Right atrium auricular region (tissue), 2 donors: ENCODE results near the gene CCNH. TPM values are rescaled to one million over a fixed set of nuclear protein-coding genes. Genes with fewer than 3 reads are reported as not detected.

Experiments
- DNase-seq: peaks from one replicate; pipeline ENCODE4 v3.0.0-alpha.2; 2019; ENCODE audit warnings: low spot score
- H3K27ac ChIP-seq, 2 donors: fragments of 200-600 bp; sonication (generic); 1 replicate in 1 of 2; 2 replicates in 1 of 2; pipeline ENCODE4 v1.5.1; 2016 to 2019
- H3K27me3 ChIP-seq, 2 donors: fragments of 200-600 bp; sonication (generic); one replicate each; pipeline versions ENCODE4 v1.5.1 to v1.6.0; 2017 to 2019
- H3K36me3 ChIP-seq: fragments of 200-600 bp; sonication (generic); one replicate; pipeline ENCODE4 v1.5.1; 2016
- H3K4me1 ChIP-seq, 2 donors: fragments of 200-600 bp; sonication (generic); one replicate each; pipeline versions ENCODE4 v1.5.1 to v1.6.0; 2017 to 2019
- H3K4me3 ChIP-seq, 2 donors: fragments of 200-600 bp; sonication (generic); 1 replicate in 1 of 2; 2 replicates in 1 of 2; pipeline ENCODE4 v1.5.1; 2017 to 2019; ENCODE audit warnings: mild to moderate bottlenecking in 1 of 2, moderate library complexity in 1 of 2
- H3K9me3 ChIP-seq, 2 donors: fragments of 200-600 bp; sonication (generic); one replicate each; pipeline ENCODE4 v1.5.1; 2019
- CTCF ChIP-seq, 2 donors: fragments of 200-600 bp; sonication (generic); IDR thresholded peaks; one replicate each; pipeline ENCODE4 v1.5.1; 2019; ENCODE audit warnings: antibody characterized with exemption in 2 of 2
- total RNA-seq, 2 donors: library from RNA; depleted of rRNA; stranded (reverse); fragments of >200 nt; gene quantifications; one replicate each; pipeline ENCODE4 v1.1.0, GENCODE V29; 2016

CCNH gene
- total RNA-seq, 2 donors from 2014 or later: 37.9 to 55.6 TPM

GRCh38 chr5:87411586-87411972, 1.2 kb downstream of the CCNH start:
- Histone ChIP-seq H3K4me3 (peak overlapping the region; percentile 79 to 83), H3K36me3 (peaks cover 27% of the 10 kb centered on the region), H3K4me1 (peaks cover 0 to 21% of the 10 kb centered on the region in 2 donors), H3K27ac (peak overlapping the region; percentile 98 to 100), H3K27me3 (no peaks in the 10 kb centered on the region), H3K9me3 (no peaks in the 10 kb centered on the region)
- no peak for DNase-seq
- TF ChIP-seq CTCF (IDR thresholded peaks at IDR 0.05): no peak

GRCh38 chr5:87410931-87411330, 1.8 kb downstream of the CCNH start:
- H3K36me3 ChIP-seq: peaks cover 29% of the 10 kb centered on the region
- no peaks in the 10 kb centered on the region for H3K27me3 ChIP-seq
- DNase-seq: no peak
- no peaks in the 10 kb centered on the region for H3K9me3 ChIP-seq
- no peak overlapping the region for H3K4me3 ChIP-seq
- peak overlapping the region; percentile 98 to 100 for H3K27ac ChIP-seq
- TF ChIP-seq CTCF (IDR thresholded peaks at IDR 0.05): no peak
- H3K4me1 ChIP-seq: peaks cover 0 to 21% of the 10 kb centered on the region in 2 donors

GRCh38 chr5:87408204-87408603, 4.5 kb downstream of the CCNH start:
- no peak for DNase-seq
- peaks cover 0 to 16% of the 10 kb centered on the region in 2 donors for H3K4me1 ChIP-seq
- no peaks in the 10 kb centered on the region for H3K27me3 ChIP-seq
- H3K27ac ChIP-seq: no peak overlapping the region
- H3K36me3 ChIP-seq: peaks cover 49% of the 10 kb centered on the region
- TF ChIP-seq CTCF (IDR thresholded peaks at IDR 0.05): no peak
- no peaks in the 10 kb centered on the region for H3K9me3 ChIP-seq
- H3K4me3 ChIP-seq: no peak overlapping the region

- DNase-seq: no peak
- Histone ChIP-seq H3K36me3 (peaks cover 65% of the 10 kb centered on the region), H3K27ac (no peak overlapping the region), H3K4me3 (no peak overlapping the region), H3K9me3 (no peaks in the 10 kb centered on the region), H3K27me3 (no peaks in the 10 kb centered on the region), H3K4me1 (peaks cover 0 to 3% of the 10 kb centered on the region in 2 donors)
- no peak for TF ChIP-seq CTCF (IDR thresholded peaks at IDR 0.05)
Observed at GRCh38 chr5:87405472-87406155, 7.1 kb downstream of the CCNH start.

- no peak for TF ChIP-seq CTCF (IDR thresholded peaks at IDR 0.05)
- Histone ChIP-seq H3K4me3 (no peak overlapping the region), H3K4me1 (peaks cover 0 to 4% of the 10 kb centered on the region in 2 donors), H3K36me3 (peaks cover 70% of the 10 kb centered on the region), H3K27me3 (no peaks in the 10 kb centered on the region), H3K9me3 (no peaks in the 10 kb centered on the region), H3K27ac (no peak overlapping the region)
- no peak for DNase-seq
Observed at GRCh38 chr5:87404359-87404758, 8.4 kb downstream of the CCNH start.

- TF ChIP-seq CTCF (IDR thresholded peaks at IDR 0.05): no peak
- Histone ChIP-seq H3K27ac (no peak overlapping the region), H3K36me3 (peaks cover 70% of the 10 kb centered on the region), H3K27me3 (no peaks in the 10 kb centered on the region), H3K9me3 (no peaks in the 10 kb centered on the region), H3K4me1 (peaks cover 0 to 4% of the 10 kb centered on the region in 2 donors), H3K4me3 (no peak overlapping the region)
- no peak for DNase-seq
Observed at GRCh38 chr5:87403899-87404298, 8.8 kb downstream of the CCNH start.
